ENCODE data around the gene CLPTM1L.

GRCh38 chr5:1385395-1386273 is 40.7 kb upstream of the CLPTM1L start:
- TF ChIP-seq ZNF274 (IDR thresholded peaks at IDR 0.05; ENCODE audit: low read depth, low read length) (no peak), YY1 (IDR thresholded peaks at IDR 0.05; ENCODE audit: insufficient read depth, insufficient read length) (no peak)

All from NT2/D1 (cell line).